SK-N-SH (cell line): Measurements from ENCODE around the gene MREG. TPM values are rescaled to one million over a fixed set of nuclear protein-coding genes. Genes with fewer than 3 reads are reported as not detected.

Source experiments
- CTCF ChIA-PET: fragments of 300-600, 350-600 bp; formaldehyde crosslinking; extraction: SDS; loops from one replicate; lab custom pipeline; 2021; lab: Yijun Ruan, JAX
- POLR2A ChIA-PET: fragments of 350-600 bp; sonication (Branson Sonifier 250); formaldehyde crosslinking; extraction: SDS; loops from one replicate; lab custom pipeline; 2020; ENCODE audit warnings: antibody characterized with exemption, inconsistent platforms; lab: Yijun Ruan, JAX
- DNase-seq: peaks from one replicate; pipeline ENCODE4 v3.0.0; 2012
- H2AFZ ChIP-seq: fragments of 200-600 bp; sonication (generic); 2 replicates; pipeline ENCODE4 v1.8.1; 2016; ENCODE audit warnings: antibody characterized with exemption, mild to moderate bottlenecking, low read depth
- H3F3A ChIP-seq: fragments of 200-600 bp; sonication (generic); replicated peaks from 2 replicates; pipeline ENCODE3; 2016; ENCODE audit warnings: antibody characterized with exemption, mild to moderate bottlenecking; ENCODE audit not compliant: insufficient read depth
- H3K27ac ChIP-seq, 2 experiments: fragments of 200-500 bp in 1 of 2; fragments of 200-600 bp in 1 of 2; sonication (Bioruptor generic) in 1 of 2; sonication (generic), shearing (Covaris generic) in 1 of 2; 2 replicates each; pipeline versions ENCODE4 v1.5.1 to v1.6.1; 2014 to 2016; ENCODE audit warnings: low read depth in 2 of 2, inconsistent platforms in 1 of 2, low read length in 1 of 2, mild to moderate bottlenecking in 1 of 2, mixed read lengths in 1 of 2
- H3K27me3 ChIP-seq: fragments of 200-600 bp; sonication (generic), shearing (Covaris generic); 2 replicates; pipeline ENCODE4 v1.6.1; 2016; ENCODE audit warnings: mixed run types; ENCODE audit not compliant: insufficient read depth
- H3K36me3 ChIP-seq, 2 experiments: fragments of 200-500 bp in 1 of 2; fragments of 200-600 bp in 1 of 2; sonication (Bioruptor generic) in 1 of 2; sonication (generic) in 1 of 2; replicated peaks in 1 of 2; 2 replicates each; pipeline versions ENCODE3 to v1.5.1; 2014 to 2016; ENCODE audit warnings: low read length in 1 of 2, mild to moderate bottlenecking in 1 of 2; ENCODE audit not compliant: insufficient read depth in 2 of 2, control insufficient read depth in 1 of 2
- H3K4me1 ChIP-seq, 2 experiments: fragments of 200-500 bp in 1 of 2; fragments of 200-600 bp in 1 of 2; sonication (Bioruptor generic) in 1 of 2; sonication (generic), shearing (Covaris generic) in 1 of 2; 2 replicates each; pipeline versions ENCODE4 v1.5.1 to v1.6.1; 2014 to 2016; ENCODE audit warnings: low read depth in 1 of 2, low read length in 1 of 2, mixed run types in 1 of 2; ENCODE audit not compliant: insufficient read depth in 2 of 2, control insufficient read depth in 1 of 2
- H3K4me2 ChIP-seq: fragments of 200-600 bp; sonication (generic), shearing (Covaris generic); 2 replicates; pipeline ENCODE4 v1.6.1; 2017; ENCODE audit warnings: mixed run types
- H3K4me3 ChIP-seq, 2 experiments: fragments of 200-500 bp in 1 of 2; fragments of 200-600 bp in 1 of 2; sonication (Bioruptor generic) in 1 of 2; sonication (generic), shearing (Covaris generic) in 1 of 2; 2 replicates each; pipeline versions ENCODE4 v1.5.1 to v1.8.1; 2014 to 2016; ENCODE audit warnings: low read depth in 2 of 2, inconsistent platforms in 1 of 2, low read length in 1 of 2, mild to moderate bottlenecking in 1 of 2, mixed read lengths in 1 of 2, moderate library complexity in 1 of 2
- H3K79me2 ChIP-seq: fragments of 200-600 bp; sonication (generic); 2 replicates; pipeline ENCODE4 v1.8.1; 2017; ENCODE audit warnings: mild to moderate bottlenecking; ENCODE audit not compliant: insufficient read depth
- H3K9ac ChIP-seq: fragments of 200-600 bp; sonication (generic); 2 replicates; pipeline ENCODE4 v1.6.1; 2017; ENCODE audit warnings: mixed run types
- H3K9me2 ChIP-seq: fragments of 200-600 bp; sonication (generic); 2 replicates; pipeline ENCODE4 v1.6.1; 2017; ENCODE audit warnings: mixed run types
- H3K9me3 ChIP-seq: fragments of 200-600 bp; sonication (generic); 2 replicates; pipeline ENCODE4 v1.6.1; 2017; ENCODE audit warnings: mixed run types, mild to moderate bottlenecking, moderate library complexity
- H4K20me1 ChIP-seq: fragments of 200-600 bp; sonication (generic); 2 replicates; pipeline ENCODE4 v1.6.1; 2017; ENCODE audit warnings: mild to moderate bottlenecking, mixed run types; ENCODE audit not compliant: insufficient read depth
- CHD2 ChIP-seq: fragments of 150-350 bp; IDR thresholded peaks from 2 replicates; pipeline ENCODE4 v1.6.1; 2018; ENCODE audit warnings: low read length; ENCODE audit not compliant: partially characterized antibody
- EP300 ChIP-seq, 2 experiments: IDR thresholded peaks; 2 replicates each; pipeline versions ENCODE4 v1.4.0 to v1.6.1; 2012; ENCODE audit warnings: borderline replicate concordance in 1 of 2, low read depth in 1 of 2, low read length in 1 of 2
- EZH2phosphoT487 ChIP-seq: fragments of 200-600 bp; sonication (generic); IDR thresholded peaks from 2 replicates; pipeline ENCODE4 v1.6.1; 2017; ENCODE audit warnings: low read depth, mixed run types, mild to moderate bottlenecking, antibody characterized with exemption, moderate library complexity, borderline replicate concordance
- FOSL2 ChIP-seq: IDR thresholded peaks from 2 replicates; pipeline ENCODE4 v1.4.0; 2012; ENCODE audit warnings: low read depth, mild to moderate bottlenecking, moderate library complexity, borderline replicate concordance
- FOXJ3 ChIP-seq: sonication (generic); formaldehyde crosslinking; IDR thresholded peaks from 2 replicates; pipeline ENCODE4 v1.5.1; 2020; ENCODE audit warnings: mild to moderate bottlenecking, missing genetic modification reagents
- FOXM1 ChIP-seq: IDR thresholded peaks from 2 replicates; pipeline ENCODE4 v1.4.0; 2012; ENCODE audit warnings: low read depth, mild to moderate bottlenecking
- GABPA ChIP-seq: IDR thresholded peaks from 2 replicates; pipeline ENCODE4 v1.4.0; 2012; ENCODE audit warnings: low read depth, mild to moderate bottlenecking
- IRF3 ChIP-seq: fragments of 150-350 bp; IDR thresholded peaks from 2 replicates; pipeline ENCODE4 v1.6.1; 2016; ENCODE audit warnings: mild to moderate bottlenecking, low read depth, low read length
- MAX ChIP-seq: IDR thresholded peaks from 2 replicates; pipeline ENCODE4 v1.4.0; 2012; ENCODE audit warnings: low read depth
- MEF2A ChIP-seq: IDR thresholded peaks from 2 replicates; pipeline ENCODE4 v1.4.0; 2012; ENCODE audit warnings: low read depth, borderline replicate concordance
- MXI1 ChIP-seq: IDR thresholded peaks from 2 replicates; pipeline ENCODE4 v1.6.1; 2012; ENCODE audit warnings: mild to moderate bottlenecking, low read depth, low read length, improper control_type of control experiment
- NFIC ChIP-seq: IDR thresholded peaks from 2 replicates; pipeline ENCODE4 v1.4.0; 2012; ENCODE audit warnings: borderline replicate concordance
- POLR2AphosphoS5 ChIP-seq: IDR thresholded peaks from 2 replicates; pipeline ENCODE4 v1.6.1; 2012; ENCODE audit warnings: low read depth, low read length
- RAD21 ChIP-seq: IDR thresholded peaks from 2 replicates; pipeline ENCODE4 v1.6.1; 2012; ENCODE audit warnings: mild to moderate bottlenecking, low read length
- RCOR1 ChIP-seq: fragments of 150-350 bp; IDR thresholded peaks from 2 replicates; pipeline ENCODE4 v1.6.1; 2017; ENCODE audit warnings: antibody characterized with exemption, low read length
- RFX5 ChIP-seq: IDR thresholded peaks from 2 replicates; pipeline ENCODE4 v1.6.1; 2012; ENCODE audit warnings: mild to moderate bottlenecking, improper control_type of control experiment, low read length
- SMC3 ChIP-seq: IDR thresholded peaks from 2 replicates; pipeline ENCODE4 v1.6.1; 2012; ENCODE audit warnings: low read depth, low read length, improper control_type of control experiment
- TAF1 ChIP-seq: IDR thresholded peaks from 2 replicates; pipeline ENCODE4 v1.6.1; 2012; ENCODE audit warnings: low read depth, mild to moderate bottlenecking, low read length, moderate library complexity, borderline replicate concordance
- TEAD4 ChIP-seq: IDR thresholded peaks from 2 replicates; pipeline ENCODE4 v1.4.0; 2012; ENCODE audit warnings: mild to moderate bottlenecking, borderline replicate concordance; ENCODE audit not compliant: insufficient read depth
- YY1 ChIP-seq: IDR thresholded peaks from 2 replicates; pipeline ENCODE4 v1.4.0; 2012; ENCODE audit warnings: low read depth, mild to moderate bottlenecking
- ZBTB33 ChIP-seq: IDR thresholded peaks from 2 replicates; pipeline ENCODE4 v1.4.0; 2012; ENCODE audit warnings: low read depth, borderline replicate concordance
- WGBS: methylation state at CpG from one replicate; pipeline ENCODE4 v1.1.6; 2017; ENCODE audit warnings: low lambda C conversion rate; 5-methylcytosine and 5-hydroxymethylcytosine counted together
- polyA plus RNA-seq, 3 experiments: library from polyadenylated mRNA; depleted of rRNA; stranded (reverse); fragments of >200 nt; gene quantifications; 2 replicates each; pipeline ENCODE4 v1.2.3, GENCODE V29; 2012
- TF ChIP-seq, protein P1 (sequence below): IDR thresholded peaks from 2 replicates; pipeline ENCODE4 v1.6.1; 2012; ENCODE audit warnings: mild to moderate bottlenecking, low read depth, low read length, moderate library complexity

Gene MREG
- polyA plus RNA-seq, 1 of the 3 experiments (the other 2 are of a cell fraction): 2.5 TPM

GRCh38 chr2:215997219-215997618 lies 16.1 kb downstream of the MREG start:
- peaks cover 0 to under 1% of the 10 kb centered on the region in 2 experiments; a peak in 1 of 4 replicates for H3K4me1 ChIP-seq
- no peaks in the 10 kb centered on the region for H3F3A ChIP-seq
- H3K4me3 ChIP-seq: no peak overlapping the region
- no peaks in the 10 kb centered on the region for H3K9me3 ChIP-seq
- H3K27ac ChIP-seq: no peak overlapping the region
- TF ChIP-seq EP300 (IDR thresholded peaks at IDR 0.05; ENCODE audit: borderline replicate concordance in 1 of 2, low read depth in 1 of 2, low read length in 1 of 2) (no peak), FOXM1 (no peak), YY1 (no peak)
- ChIA-PET CTCF (interaction anchor here (0.8 to 1.6 kb wide), 2 partner anchors 15 to 25 kb away, joined by 3 to 7 read pairs; no protein-coding TSS in a partner anchor), POLR2A (no interaction called here)
- H4K20me1 ChIP-seq: no peaks in the 10 kb centered on the region
- no peak overlapping the region for H3K4me2 ChIP-seq
- H3K9ac ChIP-seq: no peak overlapping the region
- no peak for DNase-seq
- no peak overlapping the region for H2AFZ ChIP-seq
- no peaks in the 10 kb centered on the region for H3K27me3 ChIP-seq
- H3K79me2 ChIP-seq: no peaks in the 10 kb centered on the region
- WGBS: 91% methylated on average over 1 of the region's 1 CpG
- no peaks in the 10 kb centered on the region for H3K9me2 ChIP-seq
- H3K36me3 ChIP-seq: peaks cover 0 to 7% of the 10 kb centered on the region in 2 experiments

- DNase-seq: no peak
- TF ChIP-seq RAD21: no peak
- TF ChIP-seq NFIC: no peak
- TF ChIP-seq FOSL2: no peak
- no peak for TF ChIP-seq TEAD4
- no peak for TF ChIP-seq RCOR1
- no peak for TF ChIP-seq GABPA
- no peak for TF ChIP-seq EZH2phosphoT487
- no peak for TF ChIP-seq IRF3
- TF ChIP-seq TAF1: no peak
- no peak for TF ChIP-seq RFX5
- TF ChIP-seq, protein P1, sequence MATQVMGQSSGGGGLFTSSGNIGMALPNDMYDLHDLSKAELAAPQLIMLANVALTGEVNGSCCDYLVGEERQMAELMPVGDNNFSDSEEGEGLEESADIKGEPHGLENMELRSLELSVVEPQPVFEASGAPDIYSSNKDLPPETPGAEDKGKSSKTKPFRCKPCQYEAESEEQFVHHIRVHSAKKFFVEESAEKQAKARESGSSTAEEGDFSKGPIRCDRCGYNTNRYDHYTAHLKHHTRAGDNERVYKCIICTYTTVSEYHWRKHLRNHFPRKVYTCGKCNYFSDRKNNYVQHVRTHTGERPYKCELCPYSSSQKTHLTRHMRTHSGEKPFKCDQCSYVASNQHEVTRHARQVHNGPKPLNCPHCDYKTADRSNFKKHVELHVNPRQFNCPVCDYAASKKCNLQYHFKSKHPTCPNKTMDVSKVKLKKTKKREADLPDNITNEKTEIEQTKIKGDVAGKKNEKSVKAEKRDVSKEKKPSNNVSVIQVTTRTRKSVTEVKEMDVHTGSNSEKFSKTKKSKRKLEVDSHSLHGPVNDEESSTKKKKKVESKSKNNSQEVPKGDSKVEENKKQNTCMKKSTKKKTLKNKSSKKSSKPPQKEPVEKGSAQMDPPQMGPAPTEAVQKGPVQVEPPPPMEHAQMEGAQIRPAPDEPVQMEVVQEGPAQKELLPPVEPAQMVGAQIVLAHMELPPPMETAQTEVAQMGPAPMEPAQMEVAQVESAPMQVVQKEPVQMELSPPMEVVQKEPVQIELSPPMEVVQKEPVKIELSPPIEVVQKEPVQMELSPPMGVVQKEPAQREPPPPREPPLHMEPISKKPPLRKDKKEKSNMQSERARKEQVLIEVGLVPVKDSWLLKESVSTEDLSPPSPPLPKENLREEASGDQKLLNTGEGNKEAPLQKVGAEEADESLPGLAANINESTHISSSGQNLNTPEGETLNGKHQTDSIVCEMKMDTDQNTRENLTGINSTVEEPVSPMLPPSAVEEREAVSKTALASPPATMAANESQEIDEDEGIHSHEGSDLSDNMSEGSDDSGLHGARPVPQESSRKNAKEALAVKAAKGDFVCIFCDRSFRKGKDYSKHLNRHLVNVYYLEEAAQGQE: no peak
- no peak for TF ChIP-seq POLR2AphosphoS5
- no peak for TF ChIP-seq SMC3
- TF ChIP-seq FOXJ3 (CRISPR knock-in tag): no peak
- no peak for TF ChIP-seq MEF2A
- no peak for TF ChIP-seq CHD2
- TF ChIP-seq MAX: no peak
- TF ChIP-seq MXI1: no peak
- TF ChIP-seq ZBTB33: no peak
- no peaks in the 10 kb centered on the region for H4K20me1 ChIP-seq
- no peaks in the 10 kb centered on the region for H3K9me2 ChIP-seq
- ChIA-PET CTCF (no interaction called here), POLR2A (no interaction called here)
- no peak overlapping the region for H3K27ac ChIP-seq
- 0 out of 2 replicates have a peak, but pooled peaks cover 3% of the 10 kb centered on the region for H3K9me3 ChIP-seq
- H3K4me1 ChIP-seq: no peaks in the 10 kb centered on the region
- no peak overlapping the region for H3K4me2 ChIP-seq
- no peaks in the 10 kb centered on the region for H3K27me3 ChIP-seq
- H3F3A ChIP-seq: no peaks in the 10 kb centered on the region
- H3K4me3 ChIP-seq: no peak overlapping the region
- WGBS: 99% methylated on average over 3 of the region's 4 CpGs
- H3K36me3 ChIP-seq: peaks cover 0 to 7% of the 10 kb centered on the region in 2 experiments
- H3K9ac ChIP-seq: no peak overlapping the region
- no peak overlapping the region for H2AFZ ChIP-seq
- H3K79me2 ChIP-seq: no peaks in the 10 kb centered on the region
Observed at GRCh38 chr2:215994911-215995310, 18.4 kb downstream of the MREG start.
